Measurements from ENCODE around the gene KCNJ9.
"Not testable (repeated sequence)": the region's sequence is repeated elsewhere in the genome, so short reads cannot be mapped to it uniquely, and the experiment has no call there.

GRCh38 chr1:160126342-160126741, 45.0 kb downstream of the KCNJ9 start:
- TF ChIP-seq CTCF, POLR2A (IDR thresholded peaks at IDR 0.05): not testable (repeated sequence)

Measured in right lobe of liver (tissue), 4 donors.